ENCODE results near the gene TSTD2. TPM values are rescaled to one million over a fixed set of nuclear protein-coding genes. Genes with fewer than 3 reads are reported as not detected.

Gene TSTD2
- total RNA-seq, 4 donors from 2014 or later = 13.8 to 21.9 (median 19.4) TPM

- ATAC-seq (ENCODE audit: low FRiP score) (no peak), DNase-seq (ENCODE audit: low spot score) (no peak)
- TF ChIP-seq, protein P1, sequence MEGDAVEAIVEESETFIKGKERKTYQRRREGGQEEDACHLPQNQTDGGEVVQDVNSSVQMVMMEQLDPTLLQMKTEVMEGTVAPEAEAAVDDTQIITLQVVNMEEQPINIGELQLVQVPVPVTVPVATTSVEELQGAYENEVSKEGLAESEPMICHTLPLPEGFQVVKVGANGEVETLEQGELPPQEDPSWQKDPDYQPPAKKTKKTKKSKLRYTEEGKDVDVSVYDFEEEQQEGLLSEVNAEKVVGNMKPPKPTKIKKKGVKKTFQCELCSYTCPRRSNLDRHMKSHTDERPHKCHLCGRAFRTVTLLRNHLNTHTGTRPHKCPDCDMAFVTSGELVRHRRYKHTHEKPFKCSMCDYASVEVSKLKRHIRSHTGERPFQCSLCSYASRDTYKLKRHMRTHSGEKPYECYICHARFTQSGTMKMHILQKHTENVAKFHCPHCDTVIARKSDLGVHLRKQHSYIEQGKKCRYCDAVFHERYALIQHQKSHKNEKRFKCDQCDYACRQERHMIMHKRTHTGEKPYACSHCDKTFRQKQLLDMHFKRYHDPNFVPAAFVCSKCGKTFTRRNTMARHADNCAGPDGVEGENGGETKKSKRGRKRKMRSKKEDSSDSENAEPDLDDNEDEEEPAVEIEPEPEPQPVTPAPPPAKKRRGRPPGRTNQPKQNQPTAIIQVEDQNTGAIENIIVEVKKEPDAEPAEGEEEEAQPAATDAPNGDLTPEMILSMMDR (IDR thresholded peaks at IDR 0.05) = no peak
These were observed 59.6 kb downstream of the TSTD2 start for GRCh38 chr9:97573482-97574073.

- no peak for DNase-seq (ENCODE audit: low spot score)
- no peak for ATAC-seq (ENCODE audit: low FRiP score)
- TF ChIP-seq, protein P1 (IDR thresholded peaks at IDR 0.05) = no peak
These were observed 60.2 kb downstream of the TSTD2 start for GRCh38 chr9:97572892-97573365.

GRCh38 chr9:97572196-97572891, 60.8 kb downstream of the TSTD2 start:
- ATAC-seq (ENCODE audit: low FRiP score) (no peak), DNase-seq (ENCODE audit: low spot score) (no peak)
- TF ChIP-seq, protein P1 (IDR thresholded peaks at IDR 0.05) = no peak

GRCh38 chr9:97571664-97572063, 61.5 kb downstream of the TSTD2 start:
- ATAC-seq (ENCODE audit: low FRiP score) (no peak), DNase-seq (ENCODE audit: low spot score) (no peak)
- TF ChIP-seq, protein P1 (IDR thresholded peaks at IDR 0.05) = no peak

DNA sequence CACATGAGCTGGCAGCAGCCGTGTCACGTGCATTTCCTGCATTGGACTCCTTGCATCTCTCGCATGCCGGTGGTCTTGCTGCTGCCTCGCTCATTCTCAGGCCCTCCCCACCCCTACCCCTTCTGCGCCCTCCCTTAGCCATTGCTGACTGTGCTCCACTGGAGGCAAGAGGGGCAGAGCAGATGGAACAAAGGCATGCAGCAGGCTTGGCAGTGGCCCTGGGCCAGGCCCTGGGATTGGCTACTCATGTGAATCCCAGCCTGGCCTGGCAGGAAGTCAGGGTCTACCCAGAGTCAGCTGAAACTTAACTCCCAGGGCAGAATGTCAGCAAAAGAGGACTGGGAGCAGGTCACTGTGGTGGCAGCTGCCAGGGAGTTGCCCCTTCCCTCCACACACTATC, 62.3 kb downstream of the TSTD2 start:
- TF ChIP-seq, protein P1 (IDR thresholded peaks at IDR 0.05) = no peak
- no peak for DNase-seq (ENCODE audit: low spot score)
- ATAC-seq (ENCODE audit: low FRiP score) = no peak

GRCh38 chr9:97568461-97569275, 64.5 kb downstream of the TSTD2 start:
- no peak for ATAC-seq (ENCODE audit: low FRiP score)
- TF ChIP-seq, protein P1 (IDR thresholded peaks at IDR 0.05) = no peak

More at GRCh38 chr9:97568461-97569275, 64.5 kb downstream of the TSTD2 start:
- DNase-seq (ENCODE audit: low spot score) = no peak

Measured in omental fat pad (tissue), 4 donors.